Parathyroid adenoma (tissue), 2 donors: Measurements from ENCODE around the gene EGF.

Source experiments
- H2AFZ ChIP-seq: fragments of 300-600 bp; sonication (generic); one replicate; pipeline ENCODE4 v1.7.0; 2017; ENCODE audit warnings: antibody characterized with exemption, mild to moderate bottlenecking
- H3K27ac ChIP-seq: fragments of 300-600 bp; sonication (generic); one replicate; pipeline ENCODE4 v1.7.0; 2017
- H3K27me3 ChIP-seq: fragments of 300-600 bp; sonication (generic); one replicate; pipeline ENCODE4 v1.7.0; 2017; ENCODE audit warnings: low read length; ENCODE audit not compliant: control insufficient read depth, insufficient read depth
- H3K36me3 ChIP-seq: fragments of 300-600 bp; sonication (generic); one replicate; pipeline ENCODE4 v1.7.0; 2017; ENCODE audit warnings: low read length; ENCODE audit not compliant: control insufficient read depth, insufficient read depth
- H3K4me1 ChIP-seq: fragments of 300-600 bp; sonication (generic); one replicate; pipeline ENCODE4 v1.7.0; 2017; ENCODE audit warnings: control low read depth
- H3K4me2 ChIP-seq: fragments of 300-600 bp; sonication (generic); one replicate; pipeline ENCODE4 v1.7.0; 2017; ENCODE audit warnings: low read length
- H3K4me3 ChIP-seq: fragments of 300-600 bp; sonication (generic); one replicate; pipeline ENCODE4 v1.7.0; 2017; ENCODE audit warnings: low read depth, low read length
- H3K79me2 ChIP-seq: fragments of 300-600 bp; sonication (generic); one replicate; pipeline ENCODE4 v1.7.0; 2017; ENCODE audit warnings: control low read depth
- H3K9ac ChIP-seq: fragments of 300-600 bp; sonication (generic); one replicate; pipeline ENCODE4 v1.7.0; 2017; ENCODE audit warnings: mild to moderate bottlenecking
- H3K9me3 ChIP-seq: fragments of 300-600 bp; sonication (generic); one replicate; pipeline ENCODE4 v1.7.0; 2017; ENCODE audit warnings: low read length; ENCODE audit not compliant: control insufficient read depth
- TF ChIP-seq, protein P1 (sequence below): fragments of 300-600 bp; sonication (generic); IDR thresholded peaks from one replicate; pipeline ENCODE4 v1.7.0; 2017; ENCODE audit warnings: antibody characterized with exemption, mild to moderate bottlenecking
- donor health status: primary hyperparathyroidism.

The EGF gene

GRCh38 chr4:110008540-110008939 lies 95.9 kb downstream of the EGF start:
- Histone ChIP-seq H3K27ac (no peak overlapping the region), H3K4me3 (no peak overlapping the region), H3K9ac (no peak overlapping the region), H3K4me1 (no peaks in the 10 kb centered on the region), H3K9me3 (no peaks in the 10 kb centered on the region), H3K79me2 (no peaks in the 10 kb centered on the region), H3K27me3 (no peaks in the 10 kb centered on the region), H3K36me3 (no peaks in the 10 kb centered on the region), H2AFZ (no peak overlapping the region), H3K4me2 (no peak overlapping the region)
- TF ChIP-seq, protein P1, sequence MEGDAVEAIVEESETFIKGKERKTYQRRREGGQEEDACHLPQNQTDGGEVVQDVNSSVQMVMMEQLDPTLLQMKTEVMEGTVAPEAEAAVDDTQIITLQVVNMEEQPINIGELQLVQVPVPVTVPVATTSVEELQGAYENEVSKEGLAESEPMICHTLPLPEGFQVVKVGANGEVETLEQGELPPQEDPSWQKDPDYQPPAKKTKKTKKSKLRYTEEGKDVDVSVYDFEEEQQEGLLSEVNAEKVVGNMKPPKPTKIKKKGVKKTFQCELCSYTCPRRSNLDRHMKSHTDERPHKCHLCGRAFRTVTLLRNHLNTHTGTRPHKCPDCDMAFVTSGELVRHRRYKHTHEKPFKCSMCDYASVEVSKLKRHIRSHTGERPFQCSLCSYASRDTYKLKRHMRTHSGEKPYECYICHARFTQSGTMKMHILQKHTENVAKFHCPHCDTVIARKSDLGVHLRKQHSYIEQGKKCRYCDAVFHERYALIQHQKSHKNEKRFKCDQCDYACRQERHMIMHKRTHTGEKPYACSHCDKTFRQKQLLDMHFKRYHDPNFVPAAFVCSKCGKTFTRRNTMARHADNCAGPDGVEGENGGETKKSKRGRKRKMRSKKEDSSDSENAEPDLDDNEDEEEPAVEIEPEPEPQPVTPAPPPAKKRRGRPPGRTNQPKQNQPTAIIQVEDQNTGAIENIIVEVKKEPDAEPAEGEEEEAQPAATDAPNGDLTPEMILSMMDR = no peak

DNA sequence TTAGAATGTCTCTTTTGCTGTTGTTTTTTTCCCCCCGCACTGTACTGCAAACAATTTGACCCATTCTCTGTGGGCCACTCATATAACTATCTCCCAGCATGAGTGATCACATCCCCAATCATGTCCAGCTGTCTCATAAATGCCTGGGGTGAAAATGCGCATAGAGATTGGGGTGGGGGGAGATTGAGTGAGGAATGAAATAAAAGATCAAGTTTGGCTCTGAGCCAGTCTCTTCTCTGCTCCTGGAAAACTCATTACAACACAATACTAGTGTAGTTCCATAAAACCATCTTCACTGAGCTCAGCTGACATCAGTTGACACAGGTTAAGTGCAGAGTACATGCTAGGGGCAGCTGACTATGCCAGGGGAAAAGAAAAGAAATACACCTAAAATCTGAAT lies 96.9 kb downstream of the EGF start:
- Histone ChIP-seq H2AFZ (no peak overlapping the region), H3K27me3 (no peaks in the 10 kb centered on the region), H3K27ac (no peak overlapping the region), H3K79me2 (no peaks in the 10 kb centered on the region), H3K9ac (no peak overlapping the region), H3K4me1 (no peaks in the 10 kb centered on the region), H3K4me3 (no peak overlapping the region), H3K9me3 (no peaks in the 10 kb centered on the region), H3K36me3 (no peaks in the 10 kb centered on the region), H3K4me2 (no peak overlapping the region)
- TF ChIP-seq, protein P1 = no peak

GRCh38 chr4:110010797-110011196 lies 98.1 kb downstream of the EGF start:
- Histone ChIP-seq H3K4me3 (no peak overlapping the region), H3K27me3 (no peaks in the 10 kb centered on the region), H3K27ac (no peak overlapping the region), H3K36me3 (no peaks in the 10 kb centered on the region), H2AFZ (no peak overlapping the region), H3K79me2 (no peaks in the 10 kb centered on the region), H3K9ac (no peak overlapping the region), H3K4me1 (no peaks in the 10 kb centered on the region), H3K4me2 (no peak overlapping the region), H3K9me3 (no peaks in the 10 kb centered on the region)
- TF ChIP-seq, protein P1 = no peak

- TF ChIP-seq, protein P1 = no peak
- H3K36me3 ChIP-seq = no peaks in the 10 kb centered on the region
- H3K4me1 ChIP-seq = no peaks in the 10 kb centered on the region
- peaks cover 3% of the 10 kb centered on the region for H3K9me3 ChIP-seq
- no peak overlapping the region for H3K9ac ChIP-seq
- H2AFZ ChIP-seq = no peak overlapping the region
- H3K79me2 ChIP-seq = no peaks in the 10 kb centered on the region
- H3K4me2 ChIP-seq = no peak overlapping the region
- no peak overlapping the region for H3K27ac ChIP-seq
- no peaks in the 10 kb centered on the region for H3K27me3 ChIP-seq
- no peak overlapping the region for H3K4me3 ChIP-seq
These were observed 100.2 kb downstream of the EGF start for GRCh38 chr4:110012917-110013316.

GRCh38 chr4:110014233-110014632 lies 101.5 kb downstream of the EGF start:
- no peaks in the 10 kb centered on the region for H3K27me3 ChIP-seq
- H3K79me2 ChIP-seq = no peaks in the 10 kb centered on the region
- H3K27ac ChIP-seq = no peak overlapping the region

More at GRCh38 chr4:110014233-110014632, 101.5 kb downstream of the EGF start:
- no peaks in the 10 kb centered on the region for H3K4me1 ChIP-seq
- no peaks in the 10 kb centered on the region for H3K36me3 ChIP-seq
- peaks cover 3% of the 10 kb centered on the region for H3K9me3 ChIP-seq
- H2AFZ ChIP-seq = no peak overlapping the region
- H3K4me2 ChIP-seq = no peak overlapping the region
- TF ChIP-seq, protein P1 = no peak
- no peak overlapping the region for H3K9ac ChIP-seq
- no peak overlapping the region for H3K4me3 ChIP-seq
